Spleen (tissue), 11 donors: ENCODE measurements around the gene GMCL2. TPM values are rescaled to one million over a fixed set of nuclear protein-coding genes. Genes with fewer than 3 reads are reported as not detected.
"Not testable (repeated sequence)": the region's sequence is repeated elsewhere in the genome, so short reads cannot be mapped to it uniquely, and the experiment has no call there.

Source experiments
- DNase-seq: peaks from one replicate; pipeline ENCODE4 v3.0.0-alpha.2; 2020
- H3K27ac ChIP-seq, 8 donors: fragments of 200-600 bp; sonication (generic) in 7 of 8; 1 replicate in 4 of 8; 2 replicates in 4 of 8; pipeline versions ENCODE4 v1.5.0 to v1.8.0; 2016 to 2021; ENCODE audit warnings: inconsistent platforms in 4 of 8, mild to moderate bottlenecking in 4 of 8, moderate library complexity in 1 of 8
- H3K27me3 ChIP-seq, 7 donors: fragments of 200-600 bp; sonication (generic) in 6 of 7; replicated peaks in 1 of 7; 1 replicate in 4 of 7; 2 replicates in 3 of 7; pipeline versions ENCODE4 v1.5.0 to v1.8.0; 2016 to 2021; ENCODE audit warnings: inconsistent platforms in 3 of 7, mild to moderate bottlenecking in 1 of 7
- H3K36me3 ChIP-seq, 6 donors: fragments of 200-600 bp; sonication (generic) in 5 of 6; 1 replicate in 4 of 6; 2 replicates in 2 of 6; pipeline versions ENCODE4 v1.5.0 to v1.8.0; 2016 to 2021; ENCODE audit warnings: inconsistent platforms in 2 of 6
- H3K4me1 ChIP-seq, 6 donors: fragments of 200-600 bp; sonication (generic) in 5 of 6; 1 replicate in 3 of 6; 2 replicates in 3 of 6; pipeline versions ENCODE4 v1.5.0 to v1.8.0; 2016 to 2021; ENCODE audit warnings: inconsistent platforms in 3 of 6
- H3K4me3 ChIP-seq, 8 donors: fragments of 200-600 bp; sonication (generic) in 7 of 8; 1 replicate in 4 of 8; 2 replicates in 4 of 8; pipeline versions ENCODE4 v1.5.0 to v1.8.0; 2016 to 2021; ENCODE audit warnings: inconsistent platforms in 4 of 8, mild to moderate bottlenecking in 4 of 8, moderate library complexity in 2 of 8
- H3K9me3 ChIP-seq, 8 donors: fragments of 200-600 bp; sonication (generic) in 7 of 8; 1 replicate in 4 of 8; 2 replicates in 4 of 8; pipeline versions ENCODE4 v1.5.0 to v1.8.0; 2016 to 2021; ENCODE audit warnings: inconsistent platforms in 4 of 8
- POLR2A ChIP-seq, 3 donors: fragments of 450-650 bp; IDR thresholded peaks; one replicate each; pipeline ENCODE4 v1.5.1; 2017; ENCODE audit warnings: antibody characterized with exemption in 3 of 3, mild to moderate bottlenecking in 1 of 3
- POLR2AphosphoS5 ChIP-seq, 3 donors: sonication (generic); formaldehyde crosslinking; IDR thresholded peaks; one replicate each; pipeline ENCODE4 v1.5.1; 2017; ENCODE audit warnings: antibody characterized with exemption in 3 of 3
- WGBS, 5 donors: extraction: QIAGEN DNeasy Blood & Tissue Kit in 3 of 5; methylation state at CpG; one replicate each; pipeline versions ENCODE4 v1.1.5 to v1.1.7; 2013 to 2018; 5-methylcytosine and 5-hydroxymethylcytosine counted together
- intact Hi-C: fragments of 100-400 bp; cut with DNase I; formaldehyde crosslinking; loops from one replicate; pipeline ENCODE4 v1.15.0; 2023; ENCODE audit warnings: low total_unique reads
- polyA plus RNA-seq, 3 donors: library from polyadenylated mRNA; stranded (reverse); fragments of 200-250 nt; gene quantifications; one replicate each; pipeline ENCODE4 v1.2.1, GENCODE V29; 2013
- total RNA-seq, 7 donors: library from RNA; depleted of rRNA in 3 of 7; stranded (reverse); fragments of >200 nt in 3 of 7; fragmentation: NEBNext Ultra II Directional in 4 of 7; extraction: Animal tissue kit (Norgen Biotek cat#: 25700) in 4 of 7; gene quantifications; one replicate each; pipeline versions ENCODE4 v1.1.0 to v1.2.1, GENCODE V29; 2016 to 2021
- TF ChIP-seq, protein P1 (sequence below), 11 experiments: fragments of 200-600 bp in 7 of 11; fragments of 450-650 bp in 4 of 11; sonication (generic) in 4 of 11; IDR thresholded peaks in 8 of 11; conservative IDR thresholded peaks in 3 of 11; 1 replicate in 7 of 11; 2 replicates in 4 of 11; pipeline versions ENCODE4 v1.4.0 to v1.8.0; 2016 to 2021; ENCODE audit warnings: antibody characterized with exemption in 11 of 11, inconsistent platforms in 4 of 11, mild to moderate bottlenecking in 1 of 11
- donor health status: healthy with polysubstance abuse.
- donor health status: DM: no; HTN: no; CAD: no; lungs with moderate emphysema.
- donor health status: DM: no; HTN: no; CAD: no.
- donor health status: Bipolar disorder and iron deficiency.
- donor health status: healthy.
- donor health status: DM: no; HTN: no; CAD: no.
- donor health status: DM: yes; HTN: yes; CAD: no.

GMCL2 gene
- total and polyA plus RNA-seq, 10 donors: 0.03 TPM; not detected in 9

DNA sequence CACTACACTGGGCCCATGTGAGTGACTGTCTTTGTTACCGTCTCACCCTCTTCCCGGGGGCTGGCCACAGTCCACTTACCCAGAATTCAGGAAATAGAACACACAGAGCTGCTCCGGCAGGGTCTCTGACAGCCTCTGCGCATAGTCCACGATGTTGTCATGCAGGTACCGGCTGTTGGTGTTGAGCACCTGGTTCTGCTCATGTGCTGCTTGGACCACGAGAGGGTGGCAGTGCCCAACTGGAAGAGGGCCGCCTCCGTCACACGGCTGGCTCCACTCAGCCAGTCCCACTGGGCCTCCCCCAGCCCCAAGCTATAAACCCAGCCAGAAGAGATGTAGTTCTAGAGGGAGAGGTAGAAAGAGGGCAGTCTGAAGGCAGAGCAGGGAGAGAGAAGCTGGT lies 42.7 kb upstream of the GMCL2 start:
- WGBS, 5 donors: 92 to 98% (median 93%) methylated on average over 8 to 10 of the region's 10 CpGs
- Histone ChIP-seq H3K4me3 (peak overlapping the region in 1 of 8 donors; percentile 89), H3K9me3 (no peaks in the 10 kb centered on the region), H3K27ac (no peak overlapping the region), H3K27me3 (no peaks in the 10 kb centered on the region), H3K36me3 (peaks cover 0 to 66% (median 50%) of the 10 kb centered on the region in 6 donors), H3K4me1 (peaks cover 23 to 76% (median 47%) of the 10 kb centered on the region in 6 donors)
- intact Hi-C loops: no loop called here
- DNase-seq: peak; percentile 67
- TF ChIP-seq POLR2AphosphoS5 (IDR thresholded peaks at IDR 0.05) (peak in 1 of 3 donors; percentile 24), POLR2A (IDR thresholded peaks at IDR 0.05) (no peak)

DNA sequence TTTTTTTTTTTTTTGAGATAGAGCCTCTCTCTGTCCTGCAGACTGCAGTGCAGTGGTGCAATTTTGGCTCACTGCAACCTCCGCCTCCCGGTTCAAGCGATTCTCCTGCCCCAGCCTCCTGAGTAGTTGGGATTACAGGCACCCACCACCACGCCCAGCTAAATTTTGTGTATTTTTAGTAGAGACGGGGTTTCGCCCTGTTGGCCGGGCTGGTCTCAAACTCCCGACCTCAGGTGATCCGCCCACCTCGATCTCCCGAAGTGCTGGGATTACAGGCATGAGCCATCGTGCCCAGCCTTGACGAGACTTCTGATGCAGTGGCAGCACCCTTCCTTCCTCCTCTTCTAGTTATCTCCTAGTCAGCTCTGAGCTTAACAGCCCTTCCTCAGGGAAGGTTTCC lies 41.9 kb upstream of the GMCL2 start:
- intact Hi-C loops, H3K4me3 ChIP-seq, H3K27ac ChIP-seq, H3K9me3 ChIP-seq, H3K27me3 ChIP-seq: not testable (repeated sequence)
- peak; percentile 36 for DNase-seq
- Histone ChIP-seq H3K4me1 (peaks cover 20 to 69% (median 40%) of the 10 kb centered on the region in 6 donors), H3K36me3 (peaks cover 0 to 73% (median 56%) of the 10 kb centered on the region in 6 donors)
- WGBS, 5 donors: 91 to 95% (median 95%) methylated on average over 13 of the region's 13 CpGs

DNA sequence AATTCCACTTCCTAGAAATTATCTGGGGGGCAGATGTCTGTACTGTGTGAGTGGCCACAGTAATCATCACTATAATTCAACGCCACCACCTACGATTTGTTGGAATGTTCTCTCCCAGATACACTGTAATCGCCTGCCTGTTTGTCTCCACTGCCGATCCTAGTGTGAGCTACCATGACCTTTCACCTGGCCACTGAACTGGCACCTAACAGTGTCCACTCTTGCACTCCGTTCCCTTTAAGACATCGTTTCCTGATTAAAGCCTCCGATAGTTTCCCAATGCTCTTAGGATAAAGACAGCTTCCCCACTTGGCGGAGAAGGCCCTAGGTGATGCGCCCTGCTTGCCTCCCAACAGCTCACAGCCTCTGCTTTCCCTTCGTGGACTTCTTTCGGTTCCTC lies 41.4 kb upstream of the GMCL2 start:
- Histone ChIP-seq H3K36me3 (peaks cover 0 to 78% (median 61%) of the 10 kb centered on the region in 6 donors), H3K9me3 (no peaks in the 10 kb centered on the region), H3K4me1 (peaks cover 20 to 72% (median 40%) of the 10 kb centered on the region in 6 donors), H3K27ac (no peak overlapping the region), H3K27me3 (no peaks in the 10 kb centered on the region), H3K4me3 (no peak overlapping the region)
- no peak for TF ChIP-seq POLR2A (IDR thresholded peaks at IDR 0.05)
- TF ChIP-seq, protein P1, sequence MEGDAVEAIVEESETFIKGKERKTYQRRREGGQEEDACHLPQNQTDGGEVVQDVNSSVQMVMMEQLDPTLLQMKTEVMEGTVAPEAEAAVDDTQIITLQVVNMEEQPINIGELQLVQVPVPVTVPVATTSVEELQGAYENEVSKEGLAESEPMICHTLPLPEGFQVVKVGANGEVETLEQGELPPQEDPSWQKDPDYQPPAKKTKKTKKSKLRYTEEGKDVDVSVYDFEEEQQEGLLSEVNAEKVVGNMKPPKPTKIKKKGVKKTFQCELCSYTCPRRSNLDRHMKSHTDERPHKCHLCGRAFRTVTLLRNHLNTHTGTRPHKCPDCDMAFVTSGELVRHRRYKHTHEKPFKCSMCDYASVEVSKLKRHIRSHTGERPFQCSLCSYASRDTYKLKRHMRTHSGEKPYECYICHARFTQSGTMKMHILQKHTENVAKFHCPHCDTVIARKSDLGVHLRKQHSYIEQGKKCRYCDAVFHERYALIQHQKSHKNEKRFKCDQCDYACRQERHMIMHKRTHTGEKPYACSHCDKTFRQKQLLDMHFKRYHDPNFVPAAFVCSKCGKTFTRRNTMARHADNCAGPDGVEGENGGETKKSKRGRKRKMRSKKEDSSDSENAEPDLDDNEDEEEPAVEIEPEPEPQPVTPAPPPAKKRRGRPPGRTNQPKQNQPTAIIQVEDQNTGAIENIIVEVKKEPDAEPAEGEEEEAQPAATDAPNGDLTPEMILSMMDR (IDR thresholded peaks at IDR 0.05 in 8 of 11, conservative IDR thresholded peaks at IDR 0.05 in 3 of 11): no peak
- TF ChIP-seq POLR2AphosphoS5 (IDR thresholded peaks at IDR 0.05): no peak
- peak; percentile 4 for DNase-seq
- WGBS, 5 donors: 84 to 95% (median 91%) methylated on average over 11 of the region's 11 CpGs
- intact Hi-C loops: no loop called here

DNA sequence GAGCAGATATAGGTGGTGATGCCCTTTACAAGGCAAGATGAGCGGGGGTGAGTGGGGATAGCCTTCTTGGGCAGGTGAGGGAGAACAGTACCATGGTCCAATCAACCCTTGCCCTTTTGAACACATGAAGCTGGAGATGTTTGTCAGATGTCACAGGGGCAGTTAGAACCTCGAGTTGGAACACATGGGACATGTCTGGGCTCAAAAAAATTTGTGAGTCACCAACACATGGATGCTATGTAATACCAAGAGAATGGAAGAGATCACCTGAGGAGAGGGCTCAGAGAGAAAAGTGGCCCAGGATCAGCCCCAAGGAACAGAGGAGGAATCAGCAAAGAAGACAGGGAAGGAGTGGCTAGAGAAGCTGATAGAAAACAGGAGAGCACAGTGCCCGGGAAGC lies 40.8 kb upstream of the GMCL2 start:
- H3K9me3 ChIP-seq: no peaks in the 10 kb centered on the region
- DNase-seq: no peak
- H3K27ac ChIP-seq: no peak overlapping the region
- peaks cover 0 to 85% (median 63%) of the 10 kb centered on the region in 6 donors for H3K36me3 ChIP-seq
- peaks cover 17 to 67% (median 34%) of the 10 kb centered on the region in 6 donors for H3K4me1 ChIP-seq
- H3K4me3 ChIP-seq: no peak overlapping the region
- TF ChIP-seq, protein P1 (IDR thresholded peaks at IDR 0.05 in 8 of 11, conservative IDR thresholded peaks at IDR 0.05 in 3 of 11): no peak
- TF ChIP-seq POLR2AphosphoS5 (IDR thresholded peaks at IDR 0.05) (no peak), POLR2A (IDR thresholded peaks at IDR 0.05) (no peak)
- no peaks in the 10 kb centered on the region for H3K27me3 ChIP-seq
- intact Hi-C loops: no loop called here
- 88 to 97% (median 89%) methylated on average over 3 of the region's 3 CpGs for WGBS, 5 donors

DNA sequence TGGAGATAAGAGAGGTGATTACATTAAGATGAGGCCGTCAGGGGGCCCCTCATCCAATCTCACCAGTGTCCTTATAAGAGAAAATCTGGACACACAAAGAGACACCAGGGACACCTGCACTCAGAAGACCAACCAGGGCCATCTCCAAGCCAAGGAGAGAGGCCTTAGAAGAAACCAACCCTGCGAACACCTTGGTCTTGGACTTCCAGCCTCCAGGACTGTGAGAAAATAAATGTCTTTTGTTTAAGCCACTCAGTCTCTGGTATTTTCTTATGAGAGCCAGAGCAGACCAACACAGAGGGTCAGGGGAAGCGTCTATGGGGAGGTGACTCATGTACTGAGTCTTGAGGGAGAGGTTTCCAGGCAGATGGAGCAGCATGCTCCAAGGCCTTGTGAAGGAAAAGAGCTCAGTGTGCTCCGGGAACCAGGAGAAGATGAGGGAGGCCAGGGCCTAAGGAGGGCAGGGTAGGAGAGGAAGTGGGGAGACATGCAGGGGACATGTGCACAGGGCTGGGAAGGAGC lies 40.0 kb upstream of the GMCL2 start:
- H3K27me3 ChIP-seq: no peaks in the 10 kb centered on the region
- H3K4me1 ChIP-seq: peaks cover 15 to 67% (median 29%) of the 10 kb centered on the region in 6 donors
- H3K9me3 ChIP-seq: no peaks in the 10 kb centered on the region
- peak; percentile 19 for DNase-seq
- intact Hi-C loops: no loop called here
- WGBS, 5 donors: 82 to 97% (median 96%) methylated on average over 4 of the region's 4 CpGs
- H3K27ac ChIP-seq: no peak overlapping the region
- TF ChIP-seq, protein P1 (IDR thresholded peaks at IDR 0.05 in 8 of 11, conservative IDR thresholded peaks at IDR 0.05 in 3 of 11): no peak
- TF ChIP-seq POLR2A (IDR thresholded peaks at IDR 0.05) (no peak), POLR2AphosphoS5 (IDR thresholded peaks at IDR 0.05) (no peak)
- no peak overlapping the region for H3K4me3 ChIP-seq
- peaks cover 0 to 92% (median 71%) of the 10 kb centered on the region in 6 donors for H3K36me3 ChIP-seq
